ENCODE data around the gene OR1M1. TPM values are rescaled to one million over a fixed set of nuclear protein-coding genes. Genes with fewer than 3 reads are reported as not detected.

Gene OR1M1
- polyA plus RNA-seq, 3 donors, result not detected

DNA sequence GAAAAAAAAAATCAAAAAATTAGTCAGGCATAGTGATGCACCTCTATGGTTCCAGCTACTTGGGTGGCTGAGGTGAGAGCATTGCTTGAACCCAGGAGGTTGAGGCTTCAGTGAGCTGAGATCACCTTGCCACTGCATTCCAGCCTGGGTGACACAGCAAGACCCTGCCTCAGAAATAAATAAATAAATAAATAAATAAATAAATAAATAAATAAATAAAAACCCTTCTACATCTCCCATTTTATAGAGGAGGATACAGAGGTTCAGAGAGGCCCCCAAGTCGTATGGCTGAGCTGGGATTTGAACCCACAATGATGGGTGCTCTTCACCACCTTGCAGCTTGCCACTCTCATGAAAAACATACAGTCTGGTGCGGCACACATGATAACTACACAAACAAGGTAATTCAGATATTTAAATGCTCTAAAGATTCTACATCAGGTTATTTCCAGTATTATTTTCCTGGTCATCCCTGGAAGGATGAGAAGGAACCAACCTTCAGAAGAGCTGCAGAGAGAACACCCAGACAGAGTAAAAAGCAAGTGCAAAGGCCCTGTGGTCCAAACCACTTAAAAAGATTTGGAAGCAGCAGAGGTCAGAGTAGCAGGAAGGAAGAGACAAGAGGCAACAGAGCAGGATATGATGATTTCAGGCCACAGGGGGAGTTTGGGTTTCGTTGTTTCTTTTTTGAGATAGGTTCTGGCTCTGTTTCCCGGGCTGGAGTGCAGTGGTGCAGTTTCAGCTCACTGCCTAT, 29.2 kb upstream of the OR1M1 start:
- Mint-ChIP-seq H3K36me3 (no peaks in the 10 kb centered on the region), H3K27ac (no peak overlapping the region), H3K27me3 (ENCODE audit: low read depth in 3 of 3) (peaks cover 0 to 5% (median 3%) of the 10 kb centered on the region in 3 donors), H3K9me3 (peaks cover 0 to 7% (median 0%) of the 10 kb centered on the region in 7 donors), H3K4me1 (peaks cover 9% of the 10 kb centered on the region), H3K4me3 (no peak overlapping the region)
- intact Hi-C loops (cut with micrococcal nuclease), result no loop called here
- DNase-seq, result no peak
- no peaks in the 10 kb centered on the region for H4K20me1 ChIP-seq (ENCODE audit: insufficient read depth, low read length)
- H3K36me3 ChIP-seq (replicated peaks in 1 of 2; ENCODE audit: control insufficient read depth in 1 of 2, insufficient read depth in 2 of 2, low read length in 2 of 2), result no peaks in the 10 kb centered on the region
- no peaks in the 10 kb centered on the region for H3K79me2 ChIP-seq (ENCODE audit: insufficient read depth, low read length)
- peaks cover 0 to 2% of the 10 kb centered on the region in 2 donors for H3K4me1 ChIP-seq (ENCODE audit: control insufficient read depth in 1 of 2, insufficient read depth in 2 of 2, low read length in 2 of 2)
- H3K4me3 ChIP-seq (replicated peaks in 1 of 3; ENCODE audit: low read depth in 2 of 3, low read length in 3 of 3), result no peak overlapping the region
- no CpG with 5 or more reads among the region's 4 CpGs for WGBS (ENCODE audit: insufficient coverage)
- H3K27ac ChIP-seq (ENCODE audit: low read depth in 1 of 2, low read length in 2 of 2), result no peak overlapping the region
- no peak overlapping the region for H3K9ac ChIP-seq (ENCODE audit: insufficient read depth, low read length, poor library complexity, severe bottlenecking)
- H2AFZ ChIP-seq (ENCODE audit: insufficient read depth, low read depth, low read length, poor library complexity, severe bottlenecking), result no peak overlapping the region
- H3K27me3 ChIP-seq (ENCODE audit: control insufficient read depth in 2 of 2, insufficient read depth in 2 of 2, low read length in 2 of 2), result no peaks in the 10 kb centered on the region
- H3K9me3 ChIP-seq (replicated peaks in 1 of 2; ENCODE audit: control insufficient read depth in 1 of 2, insufficient read depth in 1 of 2, low read length in 2 of 2), result no peaks in the 10 kb centered on the region
- H3K4me2 ChIP-seq (replicated peaks; ENCODE audit: extremely low read depth, low read length, poor library complexity, severe bottlenecking), result no peak overlapping the region
- TF ChIP-seq, protein P1, sequence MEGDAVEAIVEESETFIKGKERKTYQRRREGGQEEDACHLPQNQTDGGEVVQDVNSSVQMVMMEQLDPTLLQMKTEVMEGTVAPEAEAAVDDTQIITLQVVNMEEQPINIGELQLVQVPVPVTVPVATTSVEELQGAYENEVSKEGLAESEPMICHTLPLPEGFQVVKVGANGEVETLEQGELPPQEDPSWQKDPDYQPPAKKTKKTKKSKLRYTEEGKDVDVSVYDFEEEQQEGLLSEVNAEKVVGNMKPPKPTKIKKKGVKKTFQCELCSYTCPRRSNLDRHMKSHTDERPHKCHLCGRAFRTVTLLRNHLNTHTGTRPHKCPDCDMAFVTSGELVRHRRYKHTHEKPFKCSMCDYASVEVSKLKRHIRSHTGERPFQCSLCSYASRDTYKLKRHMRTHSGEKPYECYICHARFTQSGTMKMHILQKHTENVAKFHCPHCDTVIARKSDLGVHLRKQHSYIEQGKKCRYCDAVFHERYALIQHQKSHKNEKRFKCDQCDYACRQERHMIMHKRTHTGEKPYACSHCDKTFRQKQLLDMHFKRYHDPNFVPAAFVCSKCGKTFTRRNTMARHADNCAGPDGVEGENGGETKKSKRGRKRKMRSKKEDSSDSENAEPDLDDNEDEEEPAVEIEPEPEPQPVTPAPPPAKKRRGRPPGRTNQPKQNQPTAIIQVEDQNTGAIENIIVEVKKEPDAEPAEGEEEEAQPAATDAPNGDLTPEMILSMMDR (IDR thresholded peaks at IDR 0.05), result no peak

GRCh38 chr19:9058905-9059667, 27.8 kb upstream of the OR1M1 start:
- no peaks in the 10 kb centered on the region for H4K20me1 ChIP-seq (ENCODE audit: insufficient read depth, low read length)
- WGBS (ENCODE audit: insufficient coverage), result 60% methylated on average over 2 of the region's 12 CpGs
- no peaks in the 10 kb centered on the region for H3K9me3 Mint-ChIP-seq

More at GRCh38 chr19:9058905-9059667, 27.8 kb upstream of the OR1M1 start:
- peaks cover 0 to 4% (median 3%) of the 10 kb centered on the region in 3 donors for H3K27me3 Mint-ChIP-seq (ENCODE audit: low read depth in 3 of 3)
- Histone ChIP-seq H3K9me3 (replicated peaks in 1 of 2; ENCODE audit: control insufficient read depth in 1 of 2, insufficient read depth in 1 of 2, low read length in 2 of 2) (no peaks in the 10 kb centered on the region), H3K4me1 (ENCODE audit: control insufficient read depth in 1 of 2, insufficient read depth in 2 of 2, low read length in 2 of 2) (peaks cover 0 to 2% of the 10 kb centered on the region in 2 donors), H3K36me3 (replicated peaks in 1 of 2; ENCODE audit: control insufficient read depth in 1 of 2, insufficient read depth in 2 of 2, low read length in 2 of 2) (no peaks in the 10 kb centered on the region), H3K27me3 (ENCODE audit: control insufficient read depth in 2 of 2, insufficient read depth in 2 of 2, low read length in 2 of 2) (no peaks in the 10 kb centered on the region), H2AFZ (ENCODE audit: insufficient read depth, low read depth, low read length, poor library complexity, severe bottlenecking) (no peak overlapping the region), H3K27ac (ENCODE audit: low read depth in 1 of 2, low read length in 2 of 2) (no peak overlapping the region), H3K79me2 (ENCODE audit: insufficient read depth, low read length) (no peaks in the 10 kb centered on the region), H3K4me2 (replicated peaks; ENCODE audit: extremely low read depth, low read length, poor library complexity, severe bottlenecking) (no peak overlapping the region), H3K4me3 (replicated peaks in 1 of 3; ENCODE audit: low read depth in 2 of 3, low read length in 3 of 3) (no peak overlapping the region), H3K9ac (ENCODE audit: insufficient read depth, low read length, poor library complexity, severe bottlenecking) (no peak overlapping the region)
- no peak overlapping the region for H3K4me3 Mint-ChIP-seq
- H3K36me3 Mint-ChIP-seq, result no peaks in the 10 kb centered on the region
- peak overlapping the region in 5 of 7 donors; percentile 18 to 74 (median 72) for H3K27ac Mint-ChIP-seq
- peaks cover 9% of the 10 kb centered on the region for H3K4me1 Mint-ChIP-seq
- TF ChIP-seq, protein P1 (IDR thresholded peaks at IDR 0.05), result no peak
- DNase-seq, result peak in 2 of 3 donors; percentile 3 to 65
- intact Hi-C loops (cut with micrococcal nuclease), result no loop called here

Measured in CD14-positive monocyte (primary cell).